ENCODE data around the gene MRTFA.

The MRTFA gene

DNA sequence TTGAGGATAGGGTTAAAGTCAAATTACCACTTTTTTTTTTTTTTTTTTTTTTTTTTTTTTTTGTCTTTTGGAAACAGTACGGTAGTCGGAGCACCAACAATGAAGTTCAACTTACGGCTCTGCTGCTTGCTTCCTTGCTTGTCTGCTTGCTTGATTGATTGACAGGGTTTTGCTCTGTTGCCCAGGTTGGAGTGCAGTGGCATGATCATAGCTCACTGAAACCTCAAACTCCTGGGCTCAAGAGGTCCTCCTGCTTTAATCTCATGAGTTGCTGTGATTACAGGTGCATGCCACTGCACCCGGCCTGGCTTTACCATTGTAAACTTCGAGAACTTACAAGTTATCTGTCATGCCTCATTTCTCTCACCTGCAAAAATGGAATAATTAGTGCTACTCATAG is 260.4 kb downstream of the MRTFA start:
- ChIA-PET POLR2A (no interaction called here), CTCF (interaction anchor here (1.3 to 1.9 kb wide), 3 partner anchors 9 to 12 kb away, joined by 4 to 6 read pairs (median 4); no protein-coding TSS in a partner anchor)
- no peak for DNase-seq (ENCODE audit: extremely low spot score)
- TF ChIP-seq, protein P1, sequence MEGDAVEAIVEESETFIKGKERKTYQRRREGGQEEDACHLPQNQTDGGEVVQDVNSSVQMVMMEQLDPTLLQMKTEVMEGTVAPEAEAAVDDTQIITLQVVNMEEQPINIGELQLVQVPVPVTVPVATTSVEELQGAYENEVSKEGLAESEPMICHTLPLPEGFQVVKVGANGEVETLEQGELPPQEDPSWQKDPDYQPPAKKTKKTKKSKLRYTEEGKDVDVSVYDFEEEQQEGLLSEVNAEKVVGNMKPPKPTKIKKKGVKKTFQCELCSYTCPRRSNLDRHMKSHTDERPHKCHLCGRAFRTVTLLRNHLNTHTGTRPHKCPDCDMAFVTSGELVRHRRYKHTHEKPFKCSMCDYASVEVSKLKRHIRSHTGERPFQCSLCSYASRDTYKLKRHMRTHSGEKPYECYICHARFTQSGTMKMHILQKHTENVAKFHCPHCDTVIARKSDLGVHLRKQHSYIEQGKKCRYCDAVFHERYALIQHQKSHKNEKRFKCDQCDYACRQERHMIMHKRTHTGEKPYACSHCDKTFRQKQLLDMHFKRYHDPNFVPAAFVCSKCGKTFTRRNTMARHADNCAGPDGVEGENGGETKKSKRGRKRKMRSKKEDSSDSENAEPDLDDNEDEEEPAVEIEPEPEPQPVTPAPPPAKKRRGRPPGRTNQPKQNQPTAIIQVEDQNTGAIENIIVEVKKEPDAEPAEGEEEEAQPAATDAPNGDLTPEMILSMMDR (IDR thresholded peaks at IDR 0.05; ENCODE audit: control extremely low read depth, extremely low read depth, low read depth, missing control alignments), result no peak

DNA sequence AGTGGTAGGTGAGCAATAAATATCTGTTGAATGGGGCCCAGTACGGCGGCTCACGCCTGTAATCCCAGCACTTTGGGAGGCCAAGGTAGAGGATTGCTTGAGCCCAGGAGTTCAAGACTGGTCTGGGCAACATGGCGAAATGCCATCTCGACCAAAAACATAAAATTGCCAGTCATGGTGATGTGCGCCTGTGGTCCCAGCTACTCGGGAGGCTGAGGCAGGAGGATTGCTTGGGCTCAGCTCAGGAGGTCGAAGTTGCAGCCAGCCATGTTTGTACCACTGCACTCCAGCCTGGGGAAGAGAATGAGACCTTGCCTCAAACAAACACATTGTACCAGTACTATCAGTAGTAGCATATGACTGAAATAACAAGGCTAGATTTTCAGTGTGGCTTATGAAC is 262.0 kb downstream of the MRTFA start:
- ChIA-PET POLR2A (no interaction called here), CTCF (interaction anchor here (1.6 to 1.7 kb wide), 2 partner anchors 9 to 17 kb away, joined by 3 to 5 read pairs; no protein-coding TSS in a partner anchor)
- no peak for DNase-seq (ENCODE audit: extremely low spot score)
- TF ChIP-seq, protein P1 (IDR thresholded peaks at IDR 0.05; ENCODE audit: control extremely low read depth, extremely low read depth, low read depth, missing control alignments), result no peak

DNA sequence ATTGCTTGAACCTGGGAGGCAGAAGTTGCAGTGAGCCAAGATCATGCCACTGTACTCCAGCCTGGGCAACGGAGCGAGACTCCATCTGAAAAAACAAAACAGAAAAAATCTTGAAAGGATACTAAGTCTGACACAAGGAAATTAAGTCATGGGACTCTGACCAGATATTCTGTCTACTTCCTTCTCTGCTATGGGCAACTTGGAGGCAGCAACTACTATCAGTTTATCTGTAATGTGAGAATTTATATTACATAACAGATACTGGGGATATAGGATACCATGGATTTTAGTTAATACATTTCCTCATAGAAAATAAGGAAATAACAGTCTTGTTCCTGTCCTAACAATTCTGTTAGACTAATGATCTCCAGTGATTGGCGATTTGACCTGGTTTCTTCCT is 267.7 kb downstream of the MRTFA start:
- ChIA-PET POLR2A (no interaction called here), CTCF (interaction anchor here (1.3 kb wide), 1 partner anchor 21 kb away, joined by 7 read pairs; no protein-coding TSS in a partner anchor)
- TF ChIP-seq, protein P1 (IDR thresholded peaks at IDR 0.05; ENCODE audit: control extremely low read depth, extremely low read depth, low read depth, missing control alignments), result no peak
- DNase-seq (ENCODE audit: extremely low spot score), result no peak

DNA sequence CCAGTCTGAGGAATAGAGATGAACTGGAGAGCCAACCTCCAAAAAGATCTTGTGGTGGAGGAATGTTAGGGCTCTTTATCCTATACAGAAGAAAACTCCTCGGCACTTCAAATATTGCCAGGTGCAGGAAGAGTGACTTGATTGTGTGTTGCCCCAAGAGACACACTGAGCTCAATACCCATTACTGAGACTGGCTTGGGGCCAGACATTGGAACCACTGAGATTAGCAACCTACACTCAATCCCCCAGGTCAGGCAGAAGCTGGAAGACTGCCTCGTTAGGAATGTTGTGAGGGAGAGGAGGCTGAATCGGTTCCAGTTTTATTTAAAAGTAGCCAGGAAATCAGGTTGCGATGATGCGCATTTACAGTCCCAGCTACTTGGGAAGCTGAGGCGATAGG is 268.5 kb downstream of the MRTFA start:
- DNase-seq (ENCODE audit: extremely low spot score), result no peak
- POLR2A ChIA-PET, result no interaction called here
- CTCF ChIA-PET, result interaction anchor here (1.3 to 1.8 kb wide), 2 partner anchors 20 to 30 kb away, joined by 4 to 7 read pairs; no protein-coding TSS in a partner anchor
- TF ChIP-seq, protein P1 (IDR thresholded peaks at IDR 0.05; ENCODE audit: control extremely low read depth, extremely low read depth, low read depth, missing control alignments), result no peak

DNA sequence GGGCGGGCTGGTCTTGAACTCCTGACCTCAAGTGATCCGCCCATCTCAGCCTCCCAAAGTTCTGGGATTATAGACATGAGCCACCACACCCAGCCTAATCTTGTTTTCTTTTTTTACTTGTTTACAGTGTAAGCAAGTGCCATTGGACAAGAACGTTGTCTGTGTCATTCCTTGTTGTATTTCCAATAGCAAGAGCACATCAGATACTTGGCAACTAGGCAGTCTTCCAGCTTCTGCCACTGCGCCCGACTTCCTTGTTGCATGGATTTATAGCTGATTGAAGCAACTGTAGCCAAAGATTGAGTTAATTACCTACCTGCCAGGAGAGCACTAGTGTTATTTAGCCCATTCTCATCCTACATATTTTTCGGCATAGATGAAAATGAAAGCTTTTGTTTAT is 269.2 kb downstream of the MRTFA start:
- TF ChIP-seq, protein P1 (IDR thresholded peaks at IDR 0.05; ENCODE audit: control extremely low read depth, extremely low read depth, low read depth, missing control alignments), result no peak
- CTCF ChIA-PET, result interaction anchor here (1.2 to 1.8 kb wide), 4 partner anchors 9 to 69 kb away, joined by 4 to 7 read pairs (median 4); no protein-coding TSS in a partner anchor
- no peak for DNase-seq (ENCODE audit: extremely low spot score)
- POLR2A ChIA-PET, result no interaction called here

DNA sequence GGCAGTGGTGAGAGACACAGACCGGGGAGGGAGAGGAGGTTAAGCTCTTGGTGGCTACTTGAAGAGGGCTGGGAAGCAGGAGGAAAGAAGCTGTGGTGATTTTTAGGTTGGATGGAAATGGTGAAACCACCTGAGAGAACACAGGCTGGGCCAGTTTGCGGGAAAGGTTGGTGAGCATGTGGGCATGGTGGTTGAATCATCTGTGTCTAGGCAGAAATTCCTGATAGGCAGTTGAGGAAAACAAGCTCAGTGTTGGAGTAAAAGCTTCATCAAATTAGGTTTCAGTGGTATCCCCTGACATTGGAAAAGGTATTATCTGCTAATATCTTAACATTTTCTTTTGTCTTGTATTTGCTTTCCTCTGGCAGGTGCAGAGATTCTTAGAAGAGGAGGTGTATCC is 270.5 kb downstream of the MRTFA start:
- TF ChIP-seq, protein P1 (IDR thresholded peaks at IDR 0.05; ENCODE audit: control extremely low read depth, extremely low read depth, low read depth, missing control alignments), result no peak
- POLR2A ChIA-PET, result no interaction called here
- DNase-seq (ENCODE audit: extremely low spot score), result no peak
- CTCF ChIA-PET, result interaction anchor here (1.0 to 2.4 kb wide), 5 partner anchors 10 to 71 kb away, joined by 3 to 15 read pairs (median 4); no protein-coding TSS in a partner anchor

All from GM10248 (cell line).